Activated CD4-positive, alpha-beta T cell treated with anti-CD3 and anti-CD28 coated beads, Interleukin-2, amount 50 U/mL, for 48 hours (primary cell): ENCODE results near the gene CCNG2.

Source experiments
- DNase-seq, 2 experiments: peaks; one replicate each; pipeline ENCODE4 v3.0.0-alpha.2; 2020

The CCNG2 gene

DNA sequence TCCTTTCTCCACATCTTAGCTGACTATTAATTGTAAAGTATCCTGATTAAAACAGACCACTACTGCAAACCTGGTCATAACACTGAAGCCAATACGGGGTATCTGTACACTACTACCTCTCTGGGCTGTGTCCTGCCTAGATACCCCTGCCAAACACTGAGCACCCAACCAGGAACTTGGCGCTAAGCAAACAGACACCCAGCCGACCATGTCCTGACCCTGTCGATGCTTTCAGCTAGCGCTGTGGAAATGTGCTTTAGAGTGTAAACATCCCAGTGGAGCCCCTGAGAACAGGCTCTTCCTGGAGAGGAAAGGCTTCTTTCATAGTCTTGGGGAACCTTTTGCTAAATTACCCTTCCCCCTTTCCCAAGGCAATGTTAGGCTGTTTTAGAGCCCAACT, 52.9 kb downstream of the CCNG2 start:
- DNase-seq = no peak

DNA sequence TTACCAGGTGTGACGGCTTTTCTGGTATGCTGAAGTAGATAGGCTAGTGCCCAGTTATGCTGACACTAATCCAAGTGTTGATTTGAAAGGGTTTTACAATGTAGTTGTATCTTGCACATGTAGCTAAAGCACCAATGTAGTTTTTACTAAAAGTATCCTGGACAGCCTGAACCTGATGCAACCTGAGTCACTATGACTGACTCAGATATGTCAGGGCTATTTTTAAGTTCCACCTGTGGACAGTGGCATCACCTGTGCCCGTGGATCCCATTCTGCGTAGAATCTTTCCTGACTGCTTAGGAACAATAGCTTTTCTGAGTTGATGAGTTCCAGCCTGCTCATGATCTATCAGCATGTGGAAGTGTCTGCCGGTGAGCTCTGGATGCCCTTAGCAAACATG, 58.1 kb downstream of the CCNG2 start:
- no peak for DNase-seq

DNA sequence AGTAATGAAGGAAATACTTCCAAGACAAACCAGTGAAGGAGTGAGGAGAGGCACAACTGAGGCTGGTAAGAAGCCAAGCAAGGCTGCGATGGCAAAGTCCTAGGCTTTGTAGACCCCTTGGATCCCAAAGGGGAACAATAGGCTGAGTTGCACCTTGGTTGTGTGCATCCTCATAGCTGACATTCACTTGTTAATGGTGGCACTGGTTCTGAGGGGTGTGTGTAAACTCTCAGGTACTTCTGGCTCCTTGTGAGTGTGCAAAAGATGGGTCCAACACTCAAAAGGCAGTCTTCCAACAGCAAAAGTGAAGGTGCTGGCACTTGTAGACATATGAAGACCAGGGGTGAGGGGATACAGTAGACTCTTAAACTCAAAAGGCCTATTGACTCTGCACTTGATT, 60.5 kb downstream of the CCNG2 start:
- no peak for DNase-seq

DNA sequence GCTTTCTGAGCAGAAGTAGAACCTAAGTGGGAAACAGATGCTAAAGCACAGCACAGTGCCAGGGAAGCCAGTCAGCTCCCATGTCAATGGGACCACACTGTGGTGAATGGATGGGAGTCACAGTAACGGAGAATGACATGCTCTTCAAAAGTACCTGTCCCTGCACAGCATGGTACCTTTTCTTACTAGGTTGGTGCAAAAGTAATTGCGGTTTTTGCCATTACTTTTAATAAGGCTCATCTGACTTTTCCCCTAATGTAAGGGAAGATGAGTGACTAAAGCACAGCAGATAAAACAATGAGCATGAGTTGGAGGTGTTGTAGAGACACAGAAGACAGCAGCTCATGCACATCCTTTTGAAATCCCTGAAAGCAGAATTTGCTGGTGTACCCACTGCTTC, 62.3 kb downstream of the CCNG2 start:
- DNase-seq = no peak
